Activated CD4-positive, CD25-positive, alpha-beta regulatory T cell treated with anti-CD3 and anti-CD28 coated beads, Interleukin-2, amount 50 U/mL, for 16 hours (primary cell): ENCODE data around the gene SMARCC1.
"Not testable (repeated sequence)": the region's sequence is repeated elsewhere in the genome, so short reads cannot be mapped to it uniquely, and the experiment has no call there.

Experiments used
- DNase-seq: peaks from one replicate; pipeline ENCODE4 v3.0.0-alpha.2; 2020; ENCODE audit warnings: low read depth, low spot score

SMARCC1 gene

GRCh38 chr3:47772047-47772446 is 9.6 kb downstream of the SMARCC1 start:
- no peak for DNase-seq

- no peak for DNase-seq
Observed at GRCh38 chr3:47766186-47766585, 15.5 kb downstream of the SMARCC1 start.

- DNase-seq = no peak
Observed at GRCh38 chr3:47762233-47762632, 19.5 kb downstream of the SMARCC1 start.

- no peak for DNase-seq
Observed at GRCh38 chr3:47761046-47761445, 20.6 kb downstream of the SMARCC1 start.

- DNase-seq = not testable (repeated sequence)
Observed at GRCh38 chr3:47760207-47760606, 21.5 kb downstream of the SMARCC1 start.

- no peak for DNase-seq
Observed at GRCh38 chr3:47758261-47759025, 23.2 kb downstream of the SMARCC1 start.

- no peak for DNase-seq
Observed at GRCh38 chr3:47752716-47753115, 29.0 kb downstream of the SMARCC1 start.

GRCh38 chr3:47750811-47751354 is 30.8 kb downstream of the SMARCC1 start:
- not testable (repeated sequence) for DNase-seq

GRCh38 chr3:47747558-47747957 is 34.1 kb downstream of the SMARCC1 start:
- DNase-seq = no peak

- no peak for DNase-seq
Observed at GRCh38 chr3:47746264-47746663, 35.4 kb downstream of the SMARCC1 start.

GRCh38 chr3:47743855-47744254 is 37.8 kb downstream of the SMARCC1 start:
- DNase-seq = no peak

- DNase-seq = not testable (repeated sequence)
Observed at GRCh38 chr3:47743352-47743751, 38.3 kb downstream of the SMARCC1 start.

GRCh38 chr3:47741925-47742324 is 39.8 kb downstream of the SMARCC1 start:
- DNase-seq = no peak

- no peak for DNase-seq
Observed at GRCh38 chr3:47732143-47732542, 49.5 kb downstream of the SMARCC1 start.

GRCh38 chr3:47731061-47731460 is 50.6 kb downstream of the SMARCC1 start:
- no peak for DNase-seq

GRCh38 chr3:47722859-47723258 is 58.8 kb downstream of the SMARCC1 start:
- no peak for DNase-seq

- DNase-seq = not testable (repeated sequence)
Observed at GRCh38 chr3:47717448-47717847, 64.2 kb downstream of the SMARCC1 start.

- no peak for DNase-seq
Observed at GRCh38 chr3:47716656-47717055, 65.0 kb downstream of the SMARCC1 start.

- DNase-seq = no peak
Observed at GRCh38 chr3:47715928-47716327, 65.8 kb downstream of the SMARCC1 start.

GRCh38 chr3:47714606-47715005 is 67.1 kb downstream of the SMARCC1 start:
- no peak for DNase-seq

- no peak for DNase-seq
Observed at GRCh38 chr3:47713655-47714054, 68.0 kb downstream of the SMARCC1 start.

GRCh38 chr3:47712398-47712797 is 69.3 kb downstream of the SMARCC1 start:
- no peak for DNase-seq

- no peak for DNase-seq
Observed at GRCh38 chr3:47711596-47711995, 70.1 kb downstream of the SMARCC1 start.
